GM10248 (cell line): ENCODE data around the gene SHB.

Experiments
- CTCF ChIA-PET: fragments of 300-600 bp; sonication (Branson Sonifier 250); formaldehyde crosslinking; extraction: SDS; loops from one replicate; lab custom pipeline; 2021; ENCODE audit warnings: antibody characterized with exemption; lab: Yijun Ruan, JAX
- POLR2A ChIA-PET: fragments of 350-650 bp; sonication (Branson Sonifier 250); formaldehyde crosslinking; extraction: SDS; loops from one replicate; lab custom pipeline; 2020; ENCODE audit warnings: antibody characterized with exemption; lab: Yijun Ruan, JAX
- DNase-seq: peaks from one replicate; pipeline ENCODE4 v3.0.0; 2012; ENCODE audit errors: extremely low spot score
- CTCF ChIP-seq: IDR thresholded peaks from 2 replicates; pipeline ENCODE4 v1.5.1; 2012; ENCODE audit warnings: mild to moderate bottlenecking, low read depth; ENCODE audit errors: extremely low read depth, missing control alignments, control extremely low read depth

The SHB gene

GRCh38 chr9:37918665-37919170, 150.3 kb downstream of the SHB start:
- ChIA-PET CTCF (interaction anchor here (0.9 to 1.9 kb wide), 3 partner anchors 10 to 170 kb away, joined by 3 to 4 read pairs (median 4); no protein-coding TSS in a partner anchor), POLR2A (no interaction called here)
- TF ChIP-seq CTCF: no peak
- DNase-seq: no peak

- TF ChIP-seq CTCF: no peak
- no peak for DNase-seq
- POLR2A ChIA-PET: no interaction called here
- CTCF ChIA-PET: interaction anchor here (0.8 to 1.9 kb wide), 3 partner anchors 10 to 482 kb away, joined by 3 to 4 read pairs (median 4); no protein-coding TSS in a partner anchor
These were observed 151.0 kb downstream of the SHB start for GRCh38 chr9:37917801-37918664.

- ChIA-PET POLR2A (no interaction called here), CTCF (interaction anchor here (0.8 to 1.9 kb wide), 3 partner anchors 9 to 483 kb away, joined by 3 to 4 read pairs (median 3); no protein-coding TSS in a partner anchor)
- no peak for TF ChIP-seq CTCF
- no peak for DNase-seq
These were observed 151.7 kb downstream of the SHB start for GRCh38 chr9:37917313-37917731.

GRCh38 chr9:37916471-37917312, 152.3 kb downstream of the SHB start:
- POLR2A ChIA-PET: no interaction called here
- DNase-seq: no peak
- no peak for TF ChIP-seq CTCF
- CTCF ChIA-PET: interaction anchor here (1.0 to 6.5 kb wide), 4 partner anchors 13 to 515 kb away, joined by 3 to 38 read pairs (median 6); no protein-coding TSS in a partner anchor

- ChIA-PET CTCF (interaction anchor here (1.0 to 6.5 kb wide), 7 partner anchors 13 to 516 kb away, joined by 3 to 38 read pairs (median 7); no protein-coding TSS in a partner anchor), POLR2A (no interaction called here)
- no peak for DNase-seq
- TF ChIP-seq CTCF: no peak
These were observed 153.0 kb downstream of the SHB start for GRCh38 chr9:37915911-37916470.

- no peak for TF ChIP-seq CTCF
- POLR2A ChIA-PET: no interaction called here
- DNase-seq: no peak
- CTCF ChIA-PET: interaction anchor here (0.9 to 6.5 kb wide), 25 partner anchors 7 to 517 kb away, joined by 3 to 46 read pairs (median 7); partner anchors contain the start of gene SLC25A51
These were observed 154.2 kb downstream of the SHB start for GRCh38 chr9:37914701-37915358.
